Gastroesophageal sphincter (tissue), 3 donors: ENCODE measurements around the gene KRTAP10-6.
"Not testable (repeated sequence)": the region's sequence is repeated elsewhere in the genome, so short reads cannot be mapped to it uniquely, and the experiment has no call there.

Source experiments
- EP300 ChIP-seq: sonication (generic); formaldehyde crosslinking; IDR thresholded peaks from one replicate; pipeline ENCODE4 v1.6.1; 2017; ENCODE audit warnings: antibody characterized with exemption, mild to moderate bottlenecking
- POLR2A ChIP-seq, 2 donors: fragments of 450-650 bp; IDR thresholded peaks; one replicate each; pipeline ENCODE4 v1.6.1; 2017; ENCODE audit warnings: antibody characterized with exemption in 2 of 2, mild to moderate bottlenecking in 2 of 2, moderate library complexity in 1 of 2
- POLR2AphosphoS5 ChIP-seq: sonication (generic); formaldehyde crosslinking; IDR thresholded peaks from one replicate; pipeline ENCODE4 v1.6.1; 2017; ENCODE audit warnings: antibody characterized with exemption
- TF ChIP-seq, protein P1 (sequence below), 4 experiments: fragments of 200-600 bp in 2 of 4; fragments of 450-650 bp in 2 of 4; sonication (generic) in 1 of 4; IDR thresholded peaks; one replicate each; pipeline ENCODE4 v1.5.1; 2017 to 2019; ENCODE audit warnings: antibody characterized with exemption in 4 of 4, mild to moderate bottlenecking in 2 of 4, moderate library complexity in 2 of 4

DNA sequence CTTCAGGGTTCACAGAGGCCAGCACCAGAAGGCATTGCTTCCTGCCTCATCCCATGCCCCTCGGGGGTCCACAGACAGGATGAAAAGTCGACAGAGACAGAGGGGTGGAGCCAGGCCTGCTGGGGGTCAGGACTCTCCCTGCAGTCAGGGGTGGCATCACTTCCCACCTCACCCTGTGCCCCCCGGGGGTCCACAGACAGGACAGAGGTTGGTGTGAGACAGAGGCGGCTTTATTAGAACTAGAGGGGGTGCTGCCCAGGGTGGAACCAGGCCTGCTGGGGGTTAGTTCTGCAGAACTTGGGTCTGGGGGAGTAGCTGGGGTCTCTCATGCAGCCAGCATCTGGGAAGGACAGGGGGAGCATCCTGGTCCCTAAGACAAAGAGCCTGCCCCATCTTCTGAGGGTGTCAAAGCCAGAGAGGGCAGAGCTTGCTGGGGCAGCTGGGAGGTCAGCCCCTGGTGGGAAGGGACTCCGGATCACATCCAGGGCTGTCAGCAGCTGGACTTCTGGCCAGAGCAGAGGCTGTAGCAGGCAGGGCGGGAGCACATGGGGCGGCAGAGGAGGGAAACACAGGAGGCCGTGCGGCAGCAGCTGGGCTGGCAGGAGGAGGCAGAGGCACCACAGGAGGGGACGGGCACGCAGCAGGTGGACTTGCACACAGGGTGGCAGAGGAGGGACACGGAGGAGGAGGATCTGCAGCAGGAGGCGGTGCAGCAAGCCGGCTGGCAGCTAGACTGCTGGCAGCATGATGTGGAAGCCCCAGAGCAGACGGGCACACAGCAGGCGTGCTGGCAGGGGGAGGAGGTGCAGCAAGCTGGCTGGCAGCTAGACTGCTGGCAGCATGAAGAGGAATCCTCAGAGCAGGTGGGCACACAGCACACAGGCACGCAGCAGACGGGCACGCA is 1.2 kb downstream of the KRTAP10-6 start:
- TF ChIP-seq POLR2A (IDR thresholded peaks at IDR 0.05); EP300; POLR2AphosphoS5: not testable (repeated sequence)
- TF ChIP-seq, protein P1, sequence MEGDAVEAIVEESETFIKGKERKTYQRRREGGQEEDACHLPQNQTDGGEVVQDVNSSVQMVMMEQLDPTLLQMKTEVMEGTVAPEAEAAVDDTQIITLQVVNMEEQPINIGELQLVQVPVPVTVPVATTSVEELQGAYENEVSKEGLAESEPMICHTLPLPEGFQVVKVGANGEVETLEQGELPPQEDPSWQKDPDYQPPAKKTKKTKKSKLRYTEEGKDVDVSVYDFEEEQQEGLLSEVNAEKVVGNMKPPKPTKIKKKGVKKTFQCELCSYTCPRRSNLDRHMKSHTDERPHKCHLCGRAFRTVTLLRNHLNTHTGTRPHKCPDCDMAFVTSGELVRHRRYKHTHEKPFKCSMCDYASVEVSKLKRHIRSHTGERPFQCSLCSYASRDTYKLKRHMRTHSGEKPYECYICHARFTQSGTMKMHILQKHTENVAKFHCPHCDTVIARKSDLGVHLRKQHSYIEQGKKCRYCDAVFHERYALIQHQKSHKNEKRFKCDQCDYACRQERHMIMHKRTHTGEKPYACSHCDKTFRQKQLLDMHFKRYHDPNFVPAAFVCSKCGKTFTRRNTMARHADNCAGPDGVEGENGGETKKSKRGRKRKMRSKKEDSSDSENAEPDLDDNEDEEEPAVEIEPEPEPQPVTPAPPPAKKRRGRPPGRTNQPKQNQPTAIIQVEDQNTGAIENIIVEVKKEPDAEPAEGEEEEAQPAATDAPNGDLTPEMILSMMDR (IDR thresholded peaks at IDR 0.05), result not testable (repeated sequence)
